ENCODE data around the gene NDUFS5.
"Not testable (repeated sequence)": the region's sequence is repeated elsewhere in the genome, so short reads cannot be mapped to it uniquely, and the experiment has no call there.

Gene NDUFS5

GRCh38 chr1:39047374-39048229 is 21.5 kb downstream of the NDUFS5 start:
- no peaks in the 10 kb centered on the region for H4K20me1 ChIP-seq (ENCODE audit: insufficient read depth, low read length)
- TF ChIP-seq CTCF (IDR thresholded peaks at IDR 0.05; ENCODE audit: low read length) (no peak), EZH2 (optimal IDR thresholded peaks at IDR 0.05; ENCODE audit: low read depth, low read length) (no peak), EZH2phosphoT487 (IDR thresholded peaks at IDR 0.05; ENCODE audit: low read length) (no peak)
- H3K4me2 ChIP-seq (ENCODE audit: low read depth, low read length): no peak overlapping the region
- H3K36me3 ChIP-seq (replicated peaks; ENCODE audit: insufficient read depth, low read length): no peaks in the 10 kb centered on the region
- H3K9ac ChIP-seq (ENCODE audit: low read length): no peak overlapping the region
- H3K27ac ChIP-seq (ENCODE audit: low read length): no peak overlapping the region
- H3K9me3 ChIP-seq (replicated peaks; ENCODE audit: insufficient read depth, low read length): no peaks in the 10 kb centered on the region
- no peak overlapping the region for H3K4me3 ChIP-seq (ENCODE audit: low read length)
- no peaks in the 10 kb centered on the region for H3K9me2 ChIP-seq (replicated peaks; ENCODE audit: insufficient read depth, low read length)
- H2AFZ ChIP-seq (ENCODE audit: low read length): no peak overlapping the region
- no peaks in the 10 kb centered on the region for H3K27me3 ChIP-seq (replicated peaks; ENCODE audit: insufficient read depth, low read length)
- H3K79me2 ChIP-seq (ENCODE audit: low read length): no peaks in the 10 kb centered on the region
- H3F3A ChIP-seq (ENCODE audit: insufficient read depth, low read length): no peaks in the 10 kb centered on the region
- peaks cover 5% of the 10 kb centered on the region; the same call in 1 of the 2 replicates for H3K4me1 ChIP-seq (ENCODE audit: low read length)
- DNase-seq: no peak

- Histone ChIP-seq H3K9me2 (replicated peaks; ENCODE audit: insufficient read depth, low read length) (no peaks in the 10 kb centered on the region), H3K79me2 (ENCODE audit: low read length) (no peaks in the 10 kb centered on the region), H3K36me3 (replicated peaks; ENCODE audit: insufficient read depth, low read length) (no peaks in the 10 kb centered on the region), H3K27ac (ENCODE audit: low read length) (no peak overlapping the region), H3K27me3 (replicated peaks; ENCODE audit: insufficient read depth, low read length) (no peaks in the 10 kb centered on the region), H3K9ac (ENCODE audit: low read length) (no peak overlapping the region), H4K20me1 (ENCODE audit: insufficient read depth, low read length) (no peaks in the 10 kb centered on the region), H3K4me2 (ENCODE audit: low read depth, low read length) (no peak overlapping the region), H3K4me1 (ENCODE audit: low read length) (peaks cover 5% of the 10 kb centered on the region; the same call in 1 of the 2 replicates), H2AFZ (ENCODE audit: low read length) (no peak overlapping the region), H3K9me3 (replicated peaks; ENCODE audit: insufficient read depth, low read length) (no peaks in the 10 kb centered on the region), H3K4me3 (ENCODE audit: low read length) (no peak overlapping the region), H3F3A (ENCODE audit: insufficient read depth, low read length) (no peaks in the 10 kb centered on the region)
- TF ChIP-seq EZH2phosphoT487 (IDR thresholded peaks at IDR 0.05; ENCODE audit: low read length) (no peak), CTCF (IDR thresholded peaks at IDR 0.05; ENCODE audit: low read length) (no peak), EZH2 (optimal IDR thresholded peaks at IDR 0.05; ENCODE audit: low read depth, low read length) (no peak)
- no peak for DNase-seq
Measured at GRCh38 chr1:39048745-39049370, 22.7 kb downstream of the NDUFS5 start.

GRCh38 chr1:39050001-39050400 is 23.9 kb downstream of the NDUFS5 start:
- Histone ChIP-seq H3K36me3 (replicated peaks; ENCODE audit: insufficient read depth, low read length) (no peaks in the 10 kb centered on the region), H3K27me3 (replicated peaks; ENCODE audit: insufficient read depth, low read length) (no peaks in the 10 kb centered on the region), H3K79me2 (ENCODE audit: low read length) (no peaks in the 10 kb centered on the region), H3K4me2 (ENCODE audit: low read depth, low read length) (no peak overlapping the region), H3K9me3 (replicated peaks; ENCODE audit: insufficient read depth, low read length) (no peaks in the 10 kb centered on the region), H3K4me1 (ENCODE audit: low read length) (peaks cover 5% of the 10 kb centered on the region; the same call in 1 of the 2 replicates), H2AFZ (ENCODE audit: low read length) (no peak overlapping the region), H3K4me3 (ENCODE audit: low read length) (no peak overlapping the region), H4K20me1 (ENCODE audit: insufficient read depth, low read length) (no peaks in the 10 kb centered on the region), H3F3A (ENCODE audit: insufficient read depth, low read length) (no peaks in the 10 kb centered on the region), H3K9ac (ENCODE audit: low read length) (no peak overlapping the region), H3K9me2 (replicated peaks; ENCODE audit: insufficient read depth, low read length) (no peaks in the 10 kb centered on the region), H3K27ac (ENCODE audit: low read length) (no peak overlapping the region)
- TF ChIP-seq CTCF (IDR thresholded peaks at IDR 0.05; ENCODE audit: low read length) (no peak), EZH2phosphoT487 (IDR thresholded peaks at IDR 0.05; ENCODE audit: low read length) (no peak), EZH2 (optimal IDR thresholded peaks at IDR 0.05; ENCODE audit: low read depth, low read length) (no peak)
- no peak for DNase-seq

- not testable (repeated sequence) for H3K9ac ChIP-seq (ENCODE audit: low read length); H3K4me3 ChIP-seq (ENCODE audit: low read length); H3K27me3 ChIP-seq (replicated peaks; ENCODE audit: insufficient read depth, low read length); H3K36me3 ChIP-seq (replicated peaks; ENCODE audit: insufficient read depth, low read length); H4K20me1 ChIP-seq (ENCODE audit: insufficient read depth, low read length); H3F3A ChIP-seq (ENCODE audit: insufficient read depth, low read length); H3K4me1 ChIP-seq (ENCODE audit: low read length); H3K9me2 ChIP-seq (replicated peaks; ENCODE audit: insufficient read depth, low read length); H3K27ac ChIP-seq (ENCODE audit: low read length); H2AFZ ChIP-seq (ENCODE audit: low read length); DNase-seq; H3K79me2 ChIP-seq (ENCODE audit: low read length); H3K4me2 ChIP-seq (ENCODE audit: low read depth, low read length); H3K9me3 ChIP-seq (replicated peaks; ENCODE audit: insufficient read depth, low read length)
Measured at GRCh38 chr1:39051193-39051850, 25.2 kb downstream of the NDUFS5 start.

All from MM.1S (cell line).